GM19463 (cell line): ENCODE data around the gene EZH2.

ENCODE experiments used
- ATAC-seq: cut with Tn5 transposase; IDR thresholded peaks from one replicate; pipeline ENCODE4 v1.9.1; 2021; ENCODE audit warnings: mild to moderate bottlenecking, moderate library complexity; ENCODE audit not compliant: unreplicated experiment

Gene EZH2

DNA sequence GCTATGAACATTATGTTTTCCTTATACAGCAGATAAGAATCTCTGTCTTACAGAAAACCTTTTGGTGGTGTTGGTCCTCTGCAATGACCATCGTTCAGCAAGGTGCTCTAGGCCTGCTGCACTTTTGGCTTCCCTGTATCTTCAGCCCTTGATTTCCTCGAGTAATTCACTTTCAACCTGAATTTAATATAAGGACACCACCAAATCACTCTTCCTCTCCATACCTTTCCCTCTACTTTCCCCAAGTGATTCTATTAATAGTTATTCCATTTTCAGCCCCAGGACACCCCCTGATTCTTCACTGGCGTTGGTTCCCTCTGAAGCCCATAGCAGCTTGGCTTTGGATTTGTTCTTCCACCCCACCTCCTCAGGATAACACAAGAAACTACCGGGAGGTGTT, 72.2 kb downstream of the EZH2 start:
- no peak for ATAC-seq

DNA sequence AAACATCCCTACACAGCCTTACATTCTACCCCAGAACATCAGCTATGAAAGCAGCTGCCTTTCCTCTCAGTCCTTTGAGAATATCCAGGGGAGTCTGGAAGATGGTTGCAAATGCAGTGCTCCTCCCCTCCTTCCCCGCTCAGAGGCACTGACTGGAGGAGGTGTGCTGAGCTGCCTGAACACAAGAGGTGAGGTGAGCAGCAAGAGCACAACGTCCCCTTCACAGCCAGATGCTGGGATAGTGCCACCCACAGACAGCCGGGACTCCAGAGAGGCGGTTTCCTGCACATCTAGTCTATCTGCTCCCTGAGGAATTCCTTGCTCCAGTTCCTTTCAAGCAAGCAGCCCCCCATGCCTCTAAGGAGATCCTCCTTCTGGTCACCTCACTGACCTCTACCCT, 74.2 kb downstream of the EZH2 start:
- ATAC-seq = no peak

DNA sequence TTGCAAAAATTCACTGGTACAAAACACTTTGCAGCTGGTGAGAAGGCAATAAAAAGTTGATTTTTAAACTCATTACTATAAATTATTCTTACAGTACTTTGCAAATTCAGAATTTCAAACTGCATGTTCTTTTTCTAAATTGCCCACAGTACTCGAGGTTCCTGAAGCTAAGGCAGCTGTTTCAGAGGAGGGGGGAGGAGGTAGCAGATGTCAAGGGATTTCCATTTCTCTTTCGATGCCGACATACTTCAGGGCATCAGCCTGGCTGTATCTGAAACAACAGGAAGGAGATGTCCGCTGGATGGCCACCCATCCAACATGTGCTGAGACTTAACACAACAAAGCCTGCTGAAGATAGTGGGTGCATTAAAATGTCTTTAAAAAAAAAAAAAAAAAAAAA, 76.7 kb downstream of the EZH2 start:
- no peak for ATAC-seq

DNA sequence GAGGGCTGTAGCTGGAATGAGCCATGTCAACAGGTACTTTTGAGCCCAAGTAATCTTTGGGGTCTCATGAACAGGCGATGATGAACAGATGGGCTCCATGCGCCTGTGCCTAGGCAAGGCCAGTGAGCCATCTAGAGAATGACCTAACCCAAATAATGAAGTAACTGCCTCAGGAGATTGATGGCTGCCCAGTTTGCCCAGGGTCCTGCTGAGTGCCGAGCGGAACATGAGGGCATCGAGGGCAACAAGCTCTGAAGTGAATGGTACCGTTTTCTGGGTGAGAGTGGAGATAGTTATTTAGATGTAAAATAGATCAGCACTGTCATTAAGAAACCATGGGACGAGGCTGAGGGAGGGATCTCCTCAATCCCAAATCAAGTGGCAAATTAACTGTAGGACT, 77.9 kb downstream of the EZH2 start:
- ATAC-seq = no peak

DNA sequence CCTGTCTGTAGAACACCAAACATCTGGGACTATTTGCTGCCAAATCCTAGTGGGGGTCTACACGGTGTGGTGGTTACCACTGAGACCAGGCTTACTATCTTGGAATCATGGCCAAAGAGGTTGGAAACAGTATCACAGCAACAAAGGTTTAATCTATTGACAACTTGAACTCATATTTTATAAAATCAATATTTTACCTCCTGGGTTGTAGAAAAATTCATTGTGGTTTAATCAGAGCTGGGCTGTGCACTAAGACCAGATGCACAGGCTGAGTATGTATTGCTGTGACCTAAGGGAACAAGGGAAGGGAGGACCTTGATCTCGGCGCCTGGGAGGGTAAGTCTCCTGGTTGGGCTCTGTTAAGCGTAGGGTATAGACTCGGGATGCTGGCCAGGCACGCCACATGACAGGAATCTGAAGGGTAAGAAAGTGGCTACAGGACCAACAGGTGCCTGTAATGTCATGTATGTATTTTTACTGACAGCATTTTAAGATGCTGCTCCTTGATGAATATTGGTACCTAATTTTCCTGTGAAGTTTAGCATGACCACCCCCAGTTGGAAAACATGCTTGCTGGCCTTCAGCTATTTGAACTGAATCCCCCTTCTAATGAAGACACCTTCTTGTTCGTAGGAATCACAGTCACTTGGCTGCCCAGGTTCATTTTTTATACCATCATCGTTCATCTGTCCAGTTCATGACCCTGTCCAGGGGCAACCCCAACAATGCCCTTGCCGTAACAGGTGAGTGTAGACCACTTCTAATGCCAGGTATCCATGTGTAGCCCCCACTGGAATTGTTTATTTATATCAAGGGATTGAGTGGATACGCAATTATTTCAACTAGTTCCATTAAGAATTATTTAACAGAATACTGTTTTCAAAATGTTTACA, 79.5 kb downstream of the EZH2 start:
- no peak for ATAC-seq

DNA sequence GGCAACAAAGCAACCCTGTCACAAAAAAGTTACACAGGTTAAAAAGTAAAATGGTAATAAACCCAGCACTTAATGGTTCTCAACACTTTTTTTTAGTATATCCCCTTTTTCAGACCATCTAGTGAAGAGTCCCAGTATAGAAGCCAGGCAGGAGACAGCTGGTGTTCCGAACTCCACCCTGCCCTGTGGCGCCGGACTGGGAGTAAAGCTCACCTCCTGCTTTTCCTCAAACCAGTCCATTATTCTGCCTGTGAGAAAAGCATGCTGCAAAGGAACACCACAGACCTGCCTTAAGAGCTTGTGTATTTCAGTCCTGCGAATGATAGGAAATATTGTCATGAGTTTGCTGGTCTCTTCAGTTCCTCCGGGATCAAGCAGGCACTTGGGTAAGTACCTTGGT, 81.0 kb downstream of the EZH2 start:
- no peak for ATAC-seq

DNA sequence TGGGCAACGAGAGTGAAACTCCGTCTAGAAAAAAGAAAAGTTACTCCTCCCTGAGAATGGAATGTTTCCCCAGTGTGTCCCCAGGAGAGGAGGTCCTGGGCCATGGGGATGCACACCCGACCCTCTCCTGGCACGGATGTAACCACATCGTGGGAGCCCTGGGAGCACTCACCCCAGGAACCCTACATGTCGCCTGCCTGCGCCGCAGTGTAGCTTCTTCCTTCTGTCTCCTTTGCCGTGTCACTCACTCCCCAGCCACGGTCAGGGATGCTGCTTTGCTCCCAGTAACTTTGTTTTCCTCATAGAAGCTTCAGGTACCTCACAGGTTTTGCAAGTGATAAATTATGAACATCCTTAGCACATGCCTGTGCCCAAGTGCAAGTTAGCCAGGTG, 82.0 kb downstream of the EZH2 start:
- ATAC-seq = no peak

DNA sequence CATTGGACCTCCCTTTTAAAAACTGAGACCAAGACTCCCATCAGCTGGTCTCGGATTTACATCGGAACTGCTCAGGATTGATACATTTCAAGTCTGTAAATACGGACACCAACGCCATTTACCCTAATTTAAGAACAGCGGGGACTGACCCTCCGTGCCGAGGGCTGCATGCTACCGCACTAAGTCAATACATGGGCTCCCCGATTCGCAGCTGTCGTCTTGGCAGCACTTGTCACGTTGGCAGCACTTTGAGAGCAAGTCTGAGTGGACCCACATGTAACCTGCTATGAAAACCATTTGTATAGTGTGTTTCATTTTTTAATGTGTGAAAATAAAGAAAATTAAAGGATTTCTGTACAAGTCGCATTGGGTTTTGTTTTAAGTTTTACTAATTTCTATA, 83.4 kb downstream of the EZH2 start:
- no peak for ATAC-seq

DNA sequence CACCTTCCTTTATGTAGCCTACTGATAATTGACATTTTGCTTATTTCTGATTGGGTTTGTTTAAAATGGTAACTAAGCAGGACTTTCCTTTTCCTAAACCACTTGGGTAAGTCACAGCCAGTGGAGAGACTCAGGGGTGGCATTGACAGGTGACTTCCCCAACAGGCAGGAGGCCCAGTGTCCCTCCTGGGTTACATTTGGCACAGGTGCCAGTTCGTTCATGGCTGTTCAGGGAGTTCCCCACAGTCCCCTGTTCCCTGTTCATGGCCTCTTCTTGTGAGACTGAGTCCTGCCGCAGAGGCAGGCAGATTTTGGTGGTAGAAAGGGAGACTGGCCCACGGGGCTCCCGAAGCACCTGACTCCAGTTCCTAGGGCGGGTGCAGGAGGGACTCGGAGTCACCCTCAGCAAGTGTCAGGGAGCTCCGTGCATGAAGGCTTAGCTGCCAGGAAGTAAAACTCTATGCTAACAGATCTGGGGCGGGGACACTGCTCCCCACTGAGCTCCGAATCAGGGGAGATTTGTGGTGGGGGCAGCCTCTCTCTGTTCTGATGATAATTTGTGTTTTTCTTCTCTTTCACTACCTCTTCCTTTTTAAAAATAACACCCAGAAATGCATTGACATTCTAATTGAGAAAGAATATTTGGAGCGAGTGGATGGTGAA, 84.1 kb downstream of the EZH2 start:
- no peak for ATAC-seq

DNA sequence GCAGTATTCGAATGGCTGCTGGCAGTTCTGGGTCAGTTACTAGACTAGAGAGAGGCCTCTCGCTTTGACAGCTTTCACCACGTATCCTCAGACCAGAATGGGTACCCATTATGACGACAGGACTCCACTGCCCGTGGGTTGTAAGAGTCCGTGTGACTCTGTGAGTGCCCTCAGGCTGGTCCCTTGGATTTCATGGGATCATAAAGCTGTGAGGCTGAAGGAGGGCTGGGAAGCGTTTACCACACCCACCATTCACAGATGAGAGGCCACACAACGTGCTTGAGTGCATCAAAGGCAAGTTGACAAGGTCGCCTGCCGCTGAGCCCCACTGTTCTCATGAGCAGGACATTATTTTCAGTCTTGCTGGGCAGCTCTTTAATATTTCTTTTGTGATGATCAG, 87.2 kb downstream of the EZH2 start:
- ATAC-seq = no peak

DNA sequence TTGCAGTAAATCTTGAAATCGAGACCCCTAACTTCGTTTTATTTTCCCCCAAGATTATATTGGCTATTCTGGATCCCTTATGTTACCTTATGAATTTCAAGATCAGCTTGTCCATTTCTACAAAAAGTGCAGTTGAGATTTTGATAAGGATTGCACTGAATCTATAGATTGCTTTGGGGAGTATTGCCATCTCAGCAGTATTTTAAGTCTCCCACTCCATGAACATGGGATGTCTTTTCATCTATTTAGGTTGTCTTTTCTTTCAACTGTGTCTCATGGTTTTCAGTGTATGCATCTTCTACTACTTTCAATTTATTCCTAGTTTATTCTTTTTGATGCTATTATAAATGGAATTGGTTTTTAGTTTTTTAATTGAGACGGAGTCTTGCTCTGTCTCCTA, 89.6 kb downstream of the EZH2 start:
- no peak for ATAC-seq

DNA sequence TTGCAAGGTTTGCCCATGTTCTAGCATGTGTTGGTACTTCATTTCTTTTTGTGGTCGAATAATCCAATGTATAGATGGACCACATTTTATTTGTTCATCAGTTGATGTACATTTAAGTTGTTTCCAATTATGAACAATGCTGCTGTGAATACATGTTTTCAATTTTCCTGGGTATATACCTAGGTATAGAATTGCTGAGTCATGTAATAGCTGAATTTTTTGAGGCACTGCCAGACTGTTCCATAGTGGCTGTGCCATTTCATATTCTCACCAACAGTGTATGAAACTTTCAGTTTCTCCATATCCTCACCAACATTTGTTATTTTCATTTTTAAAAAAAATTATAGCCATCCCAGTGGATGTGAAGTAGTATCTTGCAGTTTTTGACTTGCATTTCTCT, 90.5 kb downstream of the EZH2 start:
- no peak for ATAC-seq

DNA sequence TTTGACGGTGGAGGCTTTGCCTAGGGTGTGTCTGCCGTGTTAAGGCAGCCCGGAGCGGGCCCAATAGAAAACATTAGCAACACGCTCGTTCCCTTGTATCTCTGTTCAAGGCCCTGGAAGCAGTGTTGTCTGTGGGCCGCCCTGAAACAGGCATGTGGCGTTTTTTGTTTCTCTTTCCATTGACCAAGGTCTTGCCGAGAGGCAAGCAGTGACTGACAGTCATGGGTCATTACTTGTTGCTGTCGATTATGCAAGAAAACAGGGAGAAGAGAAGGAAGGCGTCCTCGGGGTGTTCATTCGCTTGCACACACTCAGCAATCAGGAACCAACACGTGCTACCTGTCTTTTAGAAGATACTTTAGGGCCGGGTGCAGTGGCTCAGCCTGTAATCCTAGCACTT, 92.5 kb downstream of the EZH2 start:
- no peak for ATAC-seq

DNA sequence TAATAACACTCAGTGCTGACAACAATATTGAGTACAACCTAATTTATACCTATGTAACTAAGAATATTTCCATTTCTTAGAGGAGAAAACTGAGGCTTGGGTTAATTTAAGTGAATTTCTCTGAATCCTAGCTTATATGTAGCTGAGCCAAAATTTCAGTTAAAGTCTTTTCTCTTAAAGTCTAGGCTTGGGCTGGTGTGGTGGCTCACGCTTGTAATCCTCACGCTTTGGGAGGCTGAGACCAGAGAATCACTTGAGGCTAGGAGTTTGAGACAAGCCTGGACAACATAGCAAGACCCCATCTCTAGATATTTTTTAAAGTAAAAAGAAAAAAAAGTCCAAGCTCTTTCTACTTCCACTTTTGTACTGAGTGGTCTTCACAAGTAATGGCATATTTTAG, 93.2 kb downstream of the EZH2 start:
- ATAC-seq = no peak

DNA sequence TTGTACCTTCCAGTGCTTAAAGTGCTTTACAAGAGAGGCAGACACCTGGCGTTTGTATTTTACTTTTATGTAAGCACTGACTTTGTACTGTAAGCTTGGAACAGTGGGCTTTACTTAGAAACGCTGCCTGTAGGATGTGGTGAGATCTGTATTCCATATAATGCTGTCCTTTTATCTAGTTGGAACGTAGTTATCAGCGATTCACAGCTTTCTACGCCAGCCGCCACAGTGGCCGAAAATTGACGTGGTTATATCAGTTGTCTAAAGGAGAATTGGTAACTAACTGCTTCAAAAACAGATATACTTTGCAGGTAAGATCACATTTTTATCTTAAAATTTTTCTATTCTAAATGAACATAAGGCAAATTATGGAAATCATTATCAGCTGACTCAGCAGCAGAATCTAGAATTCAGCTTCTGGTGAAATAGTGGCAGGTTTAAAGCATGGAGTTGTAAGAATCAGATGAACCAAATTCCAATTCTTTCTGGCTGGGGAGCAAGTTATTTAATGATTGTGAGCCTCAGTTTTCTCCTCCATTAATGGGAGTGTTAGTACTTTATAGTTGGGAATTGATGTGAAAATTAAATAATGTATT, 93.9 kb downstream of the EZH2 start:
- ATAC-seq = no peak

DNA sequence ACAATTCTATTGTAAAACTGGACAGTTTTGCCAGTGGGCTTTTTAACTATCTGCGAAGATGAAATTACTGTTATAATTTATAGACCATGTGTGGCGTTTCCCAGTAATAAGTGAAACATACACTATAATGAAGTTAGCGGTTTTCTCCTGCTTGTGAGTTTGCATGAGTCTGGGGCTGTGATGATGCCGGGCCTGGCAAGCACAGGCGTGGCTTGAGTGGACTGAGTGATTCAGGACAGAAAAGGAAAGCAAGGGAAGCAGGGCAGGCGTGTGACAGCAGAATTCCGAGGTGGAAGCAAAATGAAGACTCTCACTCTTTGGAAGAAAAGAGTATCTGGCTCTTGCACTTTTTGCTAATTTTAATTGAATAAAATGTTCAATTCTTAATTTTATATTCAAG, 94.9 kb downstream of the EZH2 start:
- ATAC-seq = no peak

DNA sequence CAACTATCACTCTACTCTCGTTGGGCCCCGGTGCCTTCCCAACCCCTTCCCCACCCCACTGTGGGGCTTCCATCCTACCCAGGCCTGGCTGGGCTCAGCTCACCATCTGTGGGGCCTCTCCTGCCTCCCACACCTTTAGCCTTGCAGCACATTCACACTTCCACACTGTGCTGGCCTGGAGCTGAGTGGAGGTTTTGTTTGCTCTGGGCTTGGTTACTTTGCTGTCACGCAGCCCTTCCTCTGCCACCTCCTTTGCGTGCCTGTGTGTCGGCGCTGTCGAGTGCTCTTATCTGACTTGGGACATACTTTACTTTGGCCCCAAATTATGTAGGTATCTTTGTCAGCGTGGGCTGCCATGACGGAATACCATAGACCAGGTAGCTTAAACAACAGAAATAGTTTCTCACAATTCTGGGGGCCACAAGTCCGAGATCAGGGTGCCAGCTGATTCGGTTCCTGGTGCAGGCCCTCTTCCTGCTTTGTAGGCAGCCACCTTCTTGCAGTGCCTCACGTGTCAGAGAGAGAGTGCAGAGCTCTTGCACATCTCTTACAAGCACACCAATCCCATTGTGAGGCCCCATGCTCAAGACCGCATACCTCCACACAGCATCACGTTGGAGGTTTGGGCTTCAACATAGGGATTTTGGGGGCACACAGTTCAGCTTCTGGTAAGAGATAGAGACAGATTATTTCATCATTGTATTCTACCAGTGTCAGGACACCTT, 96.4 kb downstream of the EZH2 start:
- no peak for ATAC-seq

DNA sequence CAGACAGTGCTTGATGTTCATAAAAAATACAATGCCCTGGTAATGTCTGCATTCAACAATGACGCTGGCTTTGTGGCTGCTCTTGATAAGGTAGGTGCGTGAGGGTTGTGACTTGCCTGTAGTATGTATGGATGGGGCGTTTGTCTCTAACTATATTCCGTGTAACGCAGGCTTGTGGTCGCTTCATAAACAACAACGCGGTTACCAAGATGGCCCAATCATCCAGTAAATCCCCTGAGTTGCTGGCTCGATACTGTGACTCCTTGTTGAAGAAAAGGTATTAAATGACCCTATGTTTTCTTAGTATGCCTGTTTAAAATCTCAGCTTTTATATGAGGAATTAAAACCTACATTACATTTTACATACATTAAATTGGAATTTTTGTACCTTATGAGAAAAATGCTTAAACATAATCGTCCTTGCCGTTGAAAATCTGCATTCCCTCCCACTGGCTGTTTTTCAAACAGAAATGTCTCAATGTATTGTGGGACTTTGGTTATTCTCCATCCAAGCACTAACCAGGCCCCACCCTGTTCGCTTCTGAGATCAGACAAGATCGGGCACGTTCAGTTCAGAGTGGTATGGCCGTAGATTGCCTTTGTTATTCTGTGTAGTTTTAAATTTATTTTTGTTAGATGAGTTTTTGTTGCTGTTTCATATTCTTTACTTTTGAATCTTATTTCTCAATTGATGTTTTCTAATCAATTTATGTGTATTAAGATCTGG, 100.1 kb downstream of the EZH2 start:
- ATAC-seq = no peak

DNA sequence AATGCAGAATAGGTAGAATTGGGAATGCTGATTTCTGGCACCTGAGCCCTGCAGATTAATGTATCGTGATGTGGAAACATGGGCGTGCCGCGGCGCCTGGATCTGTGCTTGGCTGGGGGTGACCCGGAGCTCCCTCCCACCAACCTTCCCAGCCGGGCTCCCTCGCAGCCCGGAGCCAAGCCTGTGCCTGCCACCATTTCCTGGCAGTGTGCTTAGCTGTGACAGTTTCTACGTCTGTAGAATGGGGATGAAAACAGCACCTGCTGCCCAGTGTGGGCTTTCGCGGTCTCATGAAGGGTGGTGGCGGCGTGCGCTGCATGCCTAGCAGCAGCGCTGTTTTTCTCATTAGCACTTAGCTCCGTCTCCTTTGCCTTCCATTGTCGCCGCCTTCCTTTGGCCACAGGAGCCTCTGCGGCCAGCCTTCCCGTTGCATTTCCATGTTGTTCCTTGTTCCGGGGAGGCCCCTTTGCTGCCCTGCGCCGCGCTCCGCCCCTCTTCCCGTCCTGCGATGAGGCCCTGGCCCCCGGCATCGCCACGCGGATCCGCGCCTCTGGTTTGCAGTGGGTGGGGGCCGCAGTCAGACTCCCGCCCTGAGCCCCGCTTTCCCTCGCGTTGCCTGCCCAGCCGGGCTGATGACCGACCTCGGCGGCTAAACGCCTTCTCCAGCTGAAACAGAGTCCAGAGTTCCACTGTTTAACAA, 101.2 kb downstream of the EZH2 start:
- no peak for ATAC-seq

DNA sequence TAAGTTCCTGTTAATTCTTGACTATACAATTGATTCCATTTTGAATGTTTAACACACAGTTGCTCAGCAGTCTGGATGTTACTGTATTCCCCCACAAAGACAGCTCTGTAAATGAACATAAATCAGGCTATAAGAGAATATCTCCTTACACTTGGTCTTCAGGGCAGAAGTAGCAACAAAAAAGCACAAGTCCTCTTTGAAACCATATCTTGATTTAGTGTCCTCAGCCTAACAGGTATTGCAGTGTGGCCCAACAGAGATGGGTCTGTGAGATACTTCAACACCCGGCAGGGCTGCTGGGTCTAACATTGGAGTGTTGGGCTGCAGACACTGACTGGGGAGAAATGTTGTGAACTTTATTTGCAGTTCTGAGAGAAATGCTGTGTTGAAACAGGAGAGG, 109.6 kb downstream of the EZH2 start:
- no peak for ATAC-seq
